Fibroblast of villous mesenchyme (primary cell): ENCODE data around the gene PTPN9. TPM values are rescaled to one million over a fixed set of nuclear protein-coding genes. Genes with fewer than 3 reads are reported as not detected.

Experiments used
- DNase-seq: peaks from one replicate; pipeline ENCODE4 v3.0.0-alpha.2; 2010; ENCODE audit warnings: low read depth
- H3K4me3 ChIP-seq: 2 replicates; pipeline ENCODE4 v1.5.1; 2011; ENCODE audit warnings: low read depth, mild to moderate bottlenecking, low read length
- CTCF ChIP-seq: IDR thresholded peaks from 2 replicates; pipeline ENCODE4 v1.5.1; 2012; ENCODE audit warnings: low read depth, mild to moderate bottlenecking, low read length; ENCODE audit not compliant: insufficient read depth
- total RNA-seq: library from RNA; depleted of rRNA; stranded (reverse); fragments of >200 nt; gene quantifications from 2 replicates; pipeline ENCODE4 v1.2.3, GENCODE V29; 2012

Gene PTPN9
- total RNA-seq, 1 donor = 32.4 TPM

DNA sequence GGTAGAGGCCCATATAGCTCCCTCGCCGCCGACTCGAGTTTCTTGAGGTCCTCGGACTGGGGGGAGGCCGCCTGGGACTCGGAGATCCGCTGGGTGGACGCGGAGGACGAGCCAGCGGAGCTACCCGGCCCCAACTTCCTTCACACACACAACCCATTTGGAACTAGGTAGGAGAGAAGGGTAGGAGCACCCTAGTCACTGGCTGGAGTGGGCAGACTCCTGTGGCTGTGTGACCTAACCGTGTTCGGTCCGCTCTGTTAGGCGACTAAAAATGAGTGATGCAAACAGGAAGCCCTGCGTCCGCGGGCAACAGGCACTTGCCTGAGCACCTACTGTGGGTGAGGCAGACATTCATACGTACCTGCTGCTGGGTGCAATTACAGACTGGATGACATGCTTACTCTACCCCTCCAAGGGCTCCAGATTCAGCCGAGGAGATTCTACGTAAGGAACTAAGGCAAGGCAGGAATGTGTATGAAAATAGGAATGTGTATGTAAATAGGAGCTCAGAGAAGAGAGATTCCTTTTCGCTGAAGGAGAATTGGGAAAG, 123.1 kb downstream of the PTPN9 start:
- H3K4me3 ChIP-seq = peak overlapping the region; percentile 75
- peak; percentile 55 for DNase-seq

GRCh38 chr15:75455424-75455981, 123.6 kb downstream of the PTPN9 start:
- peak overlapping the region; percentile 75 for H3K4me3 ChIP-seq
- TF ChIP-seq CTCF = no peak
- DNase-seq = peak; percentile 73

More for the DNA sequence above, 123.1 kb downstream of the PTPN9 start:
- TF ChIP-seq CTCF = no peak

DNA sequence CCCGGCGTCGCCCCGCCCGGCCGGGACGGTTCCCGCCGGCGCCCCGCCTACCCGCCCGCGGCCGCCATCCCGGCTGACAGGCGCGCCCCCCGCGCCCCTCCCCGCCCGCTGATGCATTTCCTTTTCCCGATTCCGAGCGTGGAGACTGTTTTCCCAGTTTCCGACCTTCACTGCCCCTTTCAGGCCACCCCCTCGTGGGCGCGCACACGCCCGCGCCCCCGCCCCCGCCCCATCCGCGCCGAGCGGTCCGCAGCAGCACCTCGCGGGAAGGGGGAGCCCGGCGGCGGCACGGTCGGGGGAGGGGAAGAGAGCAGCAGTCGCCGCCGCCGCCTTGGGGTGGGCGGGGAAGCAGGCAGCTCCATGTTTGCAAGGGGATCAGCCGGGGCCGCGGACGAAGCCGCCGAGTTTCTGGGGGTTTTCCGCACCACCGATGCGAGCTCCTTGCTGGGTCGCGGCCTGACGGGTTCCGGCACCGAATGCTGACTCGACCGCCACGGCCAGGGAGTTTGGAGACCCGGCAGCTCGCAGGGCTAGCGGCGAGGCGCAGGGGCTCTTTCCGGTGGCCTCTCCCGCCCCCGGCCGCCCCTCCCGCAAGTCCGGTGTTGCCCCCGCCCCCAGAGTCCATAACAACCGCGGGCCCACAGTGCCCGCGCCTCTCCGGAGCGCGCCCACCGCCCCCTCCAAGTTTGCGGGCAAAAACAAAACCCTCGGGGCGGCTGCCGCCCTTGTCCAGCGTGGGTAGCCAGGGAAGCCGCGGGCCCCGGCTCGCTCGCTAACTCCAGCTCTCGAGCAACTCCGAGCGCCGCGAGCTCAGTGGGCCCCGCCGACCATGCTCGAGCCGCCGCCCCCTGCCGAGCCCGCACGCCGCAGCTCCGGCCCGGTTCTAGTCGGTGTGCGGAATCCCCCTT, 124.4 kb downstream of the PTPN9 start:
- peak overlapping the region; percentile 75 for H3K4me3 ChIP-seq
- peak; percentile 68 for DNase-seq
- no peak for TF ChIP-seq CTCF

DNA sequence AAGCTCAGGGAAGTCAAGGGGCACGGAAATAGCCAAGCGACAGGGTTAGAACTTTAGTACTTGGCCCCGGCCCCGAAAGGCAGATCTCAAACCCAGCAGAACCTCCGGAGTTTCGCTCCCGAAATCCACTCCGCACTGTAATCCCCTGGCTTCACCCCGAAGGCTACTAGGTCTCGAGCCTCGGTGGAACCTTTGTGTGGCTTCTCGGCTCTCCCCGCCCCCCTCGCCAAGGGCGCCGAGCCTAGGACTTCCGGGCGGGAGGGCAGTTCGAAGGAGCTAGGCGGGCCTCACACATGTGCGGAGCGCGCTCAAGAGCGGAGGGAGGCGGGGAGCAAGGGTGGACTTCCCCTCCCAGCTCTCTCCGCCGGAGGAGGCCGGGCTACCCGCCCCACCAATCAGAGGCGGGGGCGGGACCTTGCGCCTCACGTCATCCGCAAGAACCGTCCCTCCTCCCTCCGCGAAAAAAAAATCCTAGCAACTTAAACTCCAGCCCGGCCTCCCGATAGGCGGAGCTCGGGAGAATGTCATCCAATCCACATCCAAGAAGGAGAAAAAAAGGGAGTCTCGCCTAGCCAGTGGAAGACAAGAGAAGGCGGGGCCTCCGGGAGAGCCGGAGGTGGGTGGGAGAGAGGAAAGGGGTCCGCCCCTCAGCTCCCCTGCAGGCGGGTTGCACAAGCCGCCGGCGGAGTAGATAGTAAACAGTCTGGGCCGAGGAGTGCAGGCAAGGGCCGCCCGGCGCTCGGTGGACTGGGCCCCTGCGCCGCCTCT, 125.2 kb downstream of the PTPN9 start:
- no peak for TF ChIP-seq CTCF
- H3K4me3 ChIP-seq = peak overlapping the region; percentile 75
- DNase-seq = peak; percentile 100

DNA sequence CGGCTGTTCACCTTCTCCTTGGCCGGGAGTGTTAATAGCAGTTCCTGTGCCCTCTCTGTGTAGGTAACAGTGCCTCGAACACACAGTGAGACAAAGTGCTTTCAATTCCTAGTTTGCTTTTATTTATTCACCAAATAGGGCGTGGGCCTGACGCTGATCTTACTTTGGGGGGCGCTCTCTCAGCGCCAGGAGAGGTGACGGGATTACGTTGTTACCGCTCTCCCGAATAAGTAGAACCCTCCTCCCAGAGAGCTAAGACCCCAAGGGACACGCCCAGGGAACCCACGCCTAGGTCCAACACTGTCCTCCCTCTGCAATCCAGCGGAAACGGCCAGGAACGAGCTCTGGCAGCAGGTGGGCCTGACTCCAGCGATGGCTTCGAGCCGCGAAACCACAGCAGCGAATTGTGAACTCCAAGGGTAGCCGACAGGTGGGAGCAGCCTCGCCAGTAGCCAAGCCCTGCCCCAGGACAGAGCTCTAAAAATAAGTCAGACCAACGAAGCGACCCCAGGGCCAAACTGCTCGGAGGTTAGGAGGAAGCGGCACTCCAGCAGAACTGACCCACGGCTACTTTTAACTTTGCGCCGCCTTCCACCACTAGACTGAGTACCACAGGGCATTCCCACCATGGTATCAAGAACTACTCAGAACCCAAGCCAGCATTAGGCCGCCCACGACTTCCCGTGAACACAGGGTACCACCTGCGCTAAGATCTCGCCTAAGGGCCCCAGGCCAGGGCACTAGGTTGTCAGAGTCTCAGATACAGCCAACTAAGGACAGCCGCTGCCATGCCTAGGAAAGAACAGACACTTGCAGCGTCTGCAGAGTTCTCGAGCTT, 126.0 kb downstream of the PTPN9 start:
- peak; percentile 18 for DNase-seq
- no peak for TF ChIP-seq CTCF
- peak overlapping the region; percentile 65 for H3K4me3 ChIP-seq
